HUES48 (cell line): ENCODE results near the gene ATXN3L.
"Not testable (repeated sequence)": the region's sequence is repeated elsewhere in the genome, so short reads cannot be mapped to it uniquely, and the experiment has no call there.

Experiments used
- H3K27ac ChIP-seq: one replicate; pipeline ENCODE4 v1.7.0; 2013; ENCODE audit warnings: low read depth, low read length, inconsistent platforms
- H3K27me3 ChIP-seq: 2 replicates; pipeline ENCODE4 v1.6.1; 2013; ENCODE audit warnings: mild to moderate bottlenecking, low read length; ENCODE audit not compliant: control insufficient read depth, insufficient read depth
- H3K36me3 ChIP-seq: 2 replicates; pipeline ENCODE4 v1.6.1; 2013; ENCODE audit warnings: low read length; ENCODE audit not compliant: control insufficient read depth, insufficient read depth
- H3K4me1 ChIP-seq: 2 replicates; pipeline ENCODE4 v1.6.1; 2013; ENCODE audit warnings: mild to moderate bottlenecking, low read length; ENCODE audit not compliant: control insufficient read depth, insufficient read depth
- H3K4me3 ChIP-seq: 2 replicates; pipeline ENCODE4 v1.5.1; 2013; ENCODE audit warnings: mild to moderate bottlenecking, low read depth, low read length
- H3K9ac ChIP-seq: 2 replicates; pipeline ENCODE4 v1.6.1; 2013; ENCODE audit warnings: mild to moderate bottlenecking, low read depth, low read length, moderate library complexity
- H3K9me3 ChIP-seq: 2 replicates; pipeline ENCODE4 v1.6.1; 2013; ENCODE audit warnings: low read length; ENCODE audit not compliant: control insufficient read depth, insufficient read depth

ATXN3L gene

DNA sequence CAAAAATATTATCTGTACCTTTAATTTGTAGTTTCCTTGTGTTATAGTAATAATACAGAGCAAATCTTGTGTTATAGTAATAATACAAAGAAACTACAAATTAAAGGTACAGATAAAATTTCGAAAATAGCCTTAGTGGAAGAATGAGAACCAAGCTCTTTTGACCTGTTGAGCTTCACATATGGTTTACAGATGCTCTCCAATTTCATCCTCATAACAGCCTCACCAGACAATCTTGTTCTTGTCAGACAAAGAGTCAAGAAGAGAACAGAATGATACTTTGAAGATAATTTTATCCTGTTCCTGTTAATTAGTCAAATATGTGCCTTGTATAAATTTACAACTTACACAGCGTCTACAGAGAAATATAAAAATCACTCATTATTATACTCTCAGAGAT is 12.8 kb downstream of the ATXN3L start:
- no peaks in the 10 kb centered on the region for H3K27me3 ChIP-seq
- H3K36me3 ChIP-seq = no peaks in the 10 kb centered on the region
- H3K9ac ChIP-seq = no peak overlapping the region
- no peaks in the 10 kb centered on the region for H3K9me3 ChIP-seq
- peaks cover 4% of the 10 kb centered on the region; the same call in 1 of the 2 replicates for H3K4me1 ChIP-seq
- H3K4me3 ChIP-seq = no peak overlapping the region
- no peak overlapping the region for H3K27ac ChIP-seq

DNA sequence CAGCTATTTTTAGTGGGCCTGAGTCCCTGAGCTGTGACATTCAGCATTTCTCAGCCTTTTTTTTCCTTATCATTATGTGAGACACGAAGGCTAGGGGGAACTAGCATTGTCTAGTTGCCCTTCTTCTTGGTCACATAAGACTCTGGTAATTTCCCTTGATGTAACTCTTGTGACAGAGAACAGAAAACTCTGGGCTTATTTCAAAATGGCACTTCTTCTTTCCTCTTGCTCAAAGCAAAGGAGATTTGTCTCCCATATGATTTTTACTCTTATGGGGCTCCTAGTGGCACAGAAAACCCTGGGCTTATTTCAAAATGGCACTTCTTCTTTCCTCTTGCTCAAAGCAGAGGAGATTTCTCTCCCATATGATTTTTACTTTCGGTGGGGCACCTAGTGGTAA is 14.7 kb downstream of the ATXN3L start:
- Histone ChIP-seq H3K27me3 (no peaks in the 10 kb centered on the region), H3K4me1 (peaks cover 4% of the 10 kb centered on the region; the same call in 1 of the 2 replicates), H3K27ac (no peak overlapping the region), H3K4me3 (no peak overlapping the region), H3K9ac (no peak overlapping the region), H3K36me3 (no peaks in the 10 kb centered on the region), H3K9me3 (no peaks in the 10 kb centered on the region)

DNA sequence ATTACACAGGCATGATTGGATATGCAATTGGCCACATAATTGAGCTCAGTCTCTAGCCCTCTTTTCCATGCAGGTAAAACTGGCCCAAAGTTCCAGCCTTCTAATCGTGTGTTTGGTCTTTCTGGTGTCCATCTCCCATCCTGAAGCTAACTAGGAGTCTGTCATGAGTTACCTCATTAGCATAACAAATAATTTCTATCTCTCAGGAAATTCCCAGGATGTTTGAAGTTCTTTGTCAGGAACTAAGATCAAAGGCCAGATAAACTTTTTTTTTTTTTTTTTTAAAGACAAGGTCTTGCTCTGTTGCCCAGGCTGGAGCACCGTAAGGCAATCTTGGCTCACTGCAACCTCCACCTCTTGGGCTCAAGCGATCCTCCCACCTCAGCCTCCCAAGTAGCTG is 15.8 kb downstream of the ATXN3L start:
- no peak overlapping the region for H3K27ac ChIP-seq
- no peaks in the 10 kb centered on the region for H3K9me3 ChIP-seq
- H3K27me3 ChIP-seq = no peaks in the 10 kb centered on the region
- H3K36me3 ChIP-seq = no peaks in the 10 kb centered on the region
- no peak overlapping the region for H3K4me3 ChIP-seq
- H3K9ac ChIP-seq = no peak overlapping the region
- peaks cover 4% of the 10 kb centered on the region; the same call in 1 of the 2 replicates for H3K4me1 ChIP-seq

DNA sequence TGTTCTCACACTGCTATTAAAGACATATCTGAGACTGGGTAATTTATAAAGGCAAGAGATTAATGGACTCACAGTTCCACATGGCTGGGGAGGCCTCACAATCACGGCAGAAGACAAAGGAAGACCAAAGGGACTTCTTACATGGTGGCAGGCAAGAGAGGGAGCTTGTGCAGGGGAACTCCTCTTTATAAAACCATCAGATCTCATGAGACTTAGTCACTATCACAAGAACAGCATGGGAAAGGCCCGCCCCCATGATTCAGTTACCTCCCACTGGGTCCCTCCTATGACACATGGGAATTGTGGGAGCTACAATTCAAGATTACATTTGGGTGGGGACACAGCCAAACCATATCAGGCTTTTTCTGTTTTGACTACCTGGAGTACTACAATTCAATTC is 16.6 kb downstream of the ATXN3L start:
- not testable (repeated sequence) for H3K9me3 ChIP-seq, H3K27me3 ChIP-seq, H3K4me3 ChIP-seq, H3K36me3 ChIP-seq, H3K4me1 ChIP-seq, H3K27ac ChIP-seq, H3K9ac ChIP-seq

- H3K9me3 ChIP-seq = no peaks in the 10 kb centered on the region
- no peak overlapping the region for H3K4me3 ChIP-seq
- H3K9ac ChIP-seq = no peak overlapping the region
- no peak overlapping the region for H3K27ac ChIP-seq
- H3K4me1 ChIP-seq = no peaks in the 10 kb centered on the region
- no peaks in the 10 kb centered on the region for H3K36me3 ChIP-seq
- no peaks in the 10 kb centered on the region for H3K27me3 ChIP-seq
Measured at GRCh38 chrX:13298836-13299235, 21.0 kb downstream of the ATXN3L start.

DNA sequence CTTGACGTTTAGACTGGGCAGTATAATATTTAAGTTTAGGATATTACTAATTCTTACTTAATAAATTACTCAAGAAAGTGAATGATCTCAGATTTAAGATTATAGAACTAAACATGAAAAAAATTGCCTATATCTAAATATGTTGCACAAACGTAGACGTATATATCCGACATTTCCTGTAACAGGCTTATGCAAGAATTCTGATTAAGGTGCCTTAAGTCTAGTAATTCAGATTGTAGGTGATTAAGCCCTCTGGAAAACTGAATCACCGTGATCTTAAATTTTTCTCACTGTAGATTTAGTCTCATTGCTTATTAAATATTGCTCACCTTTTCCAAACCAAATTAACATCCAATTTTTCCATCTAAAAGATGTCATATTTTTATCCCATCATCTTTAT is 24.0 kb downstream of the ATXN3L start:
- H3K9me3 ChIP-seq = no peaks in the 10 kb centered on the region
- H3K4me3 ChIP-seq = no peak overlapping the region
- no peak overlapping the region for H3K27ac ChIP-seq
- no peaks in the 10 kb centered on the region for H3K36me3 ChIP-seq
- H3K9ac ChIP-seq = no peak overlapping the region
- H3K4me1 ChIP-seq = no peaks in the 10 kb centered on the region
- H3K27me3 ChIP-seq = no peaks in the 10 kb centered on the region

DNA sequence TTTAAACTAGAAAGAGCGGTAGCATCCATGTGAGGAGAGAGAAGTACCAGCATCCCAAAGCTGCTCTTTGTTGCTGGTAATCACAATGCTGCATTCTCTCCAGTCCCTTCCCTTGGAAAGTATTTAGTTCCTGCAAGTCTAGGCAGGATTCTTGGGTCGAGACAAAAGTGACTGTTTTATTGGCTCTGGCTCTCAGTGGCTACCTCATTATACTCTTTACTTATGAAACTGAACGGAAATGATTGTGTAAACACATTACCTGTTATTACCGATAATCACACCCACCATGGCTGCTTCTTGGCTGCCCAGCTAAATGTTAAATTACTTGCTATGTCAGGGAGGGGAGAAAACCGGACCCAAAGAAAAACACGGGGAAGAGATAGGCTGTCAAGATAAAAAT is 26.2 kb downstream of the ATXN3L start:
- H3K4me1 ChIP-seq = no peaks in the 10 kb centered on the region
- no peaks in the 10 kb centered on the region for H3K36me3 ChIP-seq
- no peak overlapping the region for H3K9ac ChIP-seq
- no peaks in the 10 kb centered on the region for H3K9me3 ChIP-seq
- no peak overlapping the region for H3K27ac ChIP-seq
- H3K4me3 ChIP-seq = no peak overlapping the region
- no peaks in the 10 kb centered on the region for H3K27me3 ChIP-seq

- Histone ChIP-seq H3K27me3 (no peaks in the 10 kb centered on the region), H3K9me3 (peaks cover 5% of the 10 kb centered on the region), H3K36me3 (no peaks in the 10 kb centered on the region), H3K4me3 (no peak overlapping the region), H3K4me1 (no peaks in the 10 kb centered on the region), H3K27ac (no peak overlapping the region), H3K9ac (no peak overlapping the region)
Measured at GRCh38 chrX:13290891-13291614, 28.8 kb downstream of the ATXN3L start.

DNA sequence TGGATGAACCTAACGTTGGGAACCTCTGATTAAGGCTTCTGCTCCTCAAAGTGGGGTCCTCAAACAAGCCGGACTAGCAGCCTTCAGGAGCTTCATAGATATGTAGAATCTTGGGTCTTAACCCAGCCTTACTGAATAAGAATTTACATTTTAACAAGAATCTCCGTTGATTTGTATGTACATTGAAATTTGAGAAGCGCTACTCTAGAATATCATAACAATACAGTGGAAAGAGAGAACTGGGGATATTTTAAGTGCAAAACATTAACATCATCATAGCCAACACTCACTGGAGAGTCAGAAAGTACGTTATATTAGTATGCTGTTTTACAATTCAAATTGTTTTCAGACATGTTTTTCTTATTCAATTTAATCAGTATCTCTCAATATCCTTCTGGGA is 31.2 kb downstream of the ATXN3L start:
- Histone ChIP-seq H3K9ac (no peak overlapping the region), H3K27ac (no peak overlapping the region), H3K27me3 (no peaks in the 10 kb centered on the region), H3K36me3 (0 out of 2 replicates have a peak, but pooled peaks cover 4% of the 10 kb centered on the region), H3K9me3 (peaks cover 24% of the 10 kb centered on the region), H3K4me1 (0 out of 2 replicates have a peak, but pooled peaks cover 2% of the 10 kb centered on the region), H3K4me3 (no peak overlapping the region)

GRCh38 chrX:13287816-13288215 is 32.0 kb downstream of the ATXN3L start:
- Histone ChIP-seq H3K9ac (no peak overlapping the region), H3K36me3 (0 out of 2 replicates have a peak, but pooled peaks cover 4% of the 10 kb centered on the region), H3K4me3 (no peak overlapping the region), H3K9me3 (peaks cover 30% of the 10 kb centered on the region), H3K27me3 (no peaks in the 10 kb centered on the region), H3K27ac (no peak overlapping the region), H3K4me1 (0 out of 2 replicates have a peak, but pooled peaks cover 5% of the 10 kb centered on the region)

GRCh38 chrX:13285693-13286092 is 34.2 kb downstream of the ATXN3L start:
- Histone ChIP-seq H3K4me1 (0 out of 2 replicates have a peak, but pooled peaks cover 5% of the 10 kb centered on the region), H3K27me3 (no peaks in the 10 kb centered on the region), H3K9me3 (peaks cover 49% of the 10 kb centered on the region), H3K4me3 (no peak overlapping the region), H3K27ac (no peak overlapping the region), H3K9ac (no peak overlapping the region), H3K36me3 (0 out of 2 replicates have a peak, but pooled peaks cover 4% of the 10 kb centered on the region)
